OCI-LY3 (cell line): ENCODE measurements around the gene SFRP2.

Experiments
- CTCF ChIP-seq: fragments of 200-600, 300-600 bp; sonication (generic); IDR thresholded peaks from 2 replicates; pipeline ENCODE4 v1.5.1; 2014; ENCODE audit warnings: antibody characterized with exemption, low read length, low read depth
- EZH2phosphoT487 ChIP-seq: fragments of 200-600 bp; shearing (Covaris generic); IDR thresholded peaks from 2 replicates; pipeline ENCODE4 v1.6.1; 2018; ENCODE audit warnings: antibody characterized with exemption, mixed run types, low read depth

DNA sequence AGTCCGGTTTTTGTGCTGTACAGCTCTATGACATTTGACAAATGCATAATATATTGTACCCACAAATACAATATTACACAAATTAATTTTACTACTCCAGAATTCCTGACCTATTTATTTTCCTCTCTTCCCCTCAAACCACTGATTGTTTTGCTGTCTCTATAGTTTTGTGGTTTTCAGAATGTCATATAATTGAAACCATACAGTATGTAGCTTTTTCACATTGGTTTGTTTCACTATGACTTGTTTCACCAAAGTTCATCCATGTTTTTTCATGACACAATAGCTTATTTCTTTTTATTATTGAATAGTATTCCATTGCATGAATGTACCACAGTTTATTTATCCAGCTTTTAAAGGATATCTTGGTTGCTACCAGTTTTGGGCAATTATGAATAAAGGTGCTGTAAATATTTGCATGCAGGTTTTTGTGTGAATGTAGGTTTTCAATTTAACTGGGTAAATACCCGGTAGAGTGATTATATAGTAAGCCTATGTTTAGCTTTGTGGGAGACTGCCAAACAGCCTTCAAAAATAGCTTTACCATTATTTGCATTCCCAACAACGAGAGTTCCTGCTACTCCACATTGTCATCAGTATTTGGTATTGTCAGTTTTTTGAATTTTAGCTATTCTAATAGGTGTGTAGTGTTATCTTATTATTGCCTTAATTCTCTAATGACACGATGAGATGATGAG lies 55.0 kb downstream of the SFRP2 start:
- TF ChIP-seq CTCF, result no peak
- no peak for TF ChIP-seq EZH2phosphoT487
